Measurements from ENCODE around the gene RPP30. TPM values are rescaled to one million over a fixed set of nuclear protein-coding genes. Genes with fewer than 3 reads are reported as not detected.

Gene RPP30
- total and polyA plus RNA-seq, 2 experiments from 2014 or later, result 23.6 to 48.4 TPM

DNA sequence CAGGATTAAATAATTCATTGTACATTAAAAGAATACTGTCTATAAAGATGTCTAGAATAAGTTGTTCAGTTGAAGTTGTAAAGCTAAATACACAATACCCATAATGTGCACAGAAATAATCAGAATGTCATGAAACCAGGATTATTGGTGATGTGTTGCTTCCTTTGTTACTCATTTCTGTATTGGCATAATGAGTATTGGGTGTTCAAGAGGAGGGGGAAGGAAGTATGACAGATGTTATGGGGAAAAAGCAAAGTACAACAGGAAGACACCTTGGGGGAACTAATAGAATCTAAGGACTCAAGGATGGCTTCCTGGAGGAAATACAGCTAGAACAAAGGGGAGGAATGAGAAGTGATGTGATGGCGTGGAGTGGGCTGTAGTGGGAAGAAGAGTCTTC, 34.2 kb downstream of the RPP30 start:
- H3K9me3 ChIP-seq (ENCODE audit: low read depth), result no peaks in the 10 kb centered on the region
- no peak for DNase-seq (ENCODE audit: low read depth in 1 of 2, low spot score in 1 of 2)
- no peak overlapping the region for H3K27ac ChIP-seq
- TF ChIP-seq, protein P1, sequence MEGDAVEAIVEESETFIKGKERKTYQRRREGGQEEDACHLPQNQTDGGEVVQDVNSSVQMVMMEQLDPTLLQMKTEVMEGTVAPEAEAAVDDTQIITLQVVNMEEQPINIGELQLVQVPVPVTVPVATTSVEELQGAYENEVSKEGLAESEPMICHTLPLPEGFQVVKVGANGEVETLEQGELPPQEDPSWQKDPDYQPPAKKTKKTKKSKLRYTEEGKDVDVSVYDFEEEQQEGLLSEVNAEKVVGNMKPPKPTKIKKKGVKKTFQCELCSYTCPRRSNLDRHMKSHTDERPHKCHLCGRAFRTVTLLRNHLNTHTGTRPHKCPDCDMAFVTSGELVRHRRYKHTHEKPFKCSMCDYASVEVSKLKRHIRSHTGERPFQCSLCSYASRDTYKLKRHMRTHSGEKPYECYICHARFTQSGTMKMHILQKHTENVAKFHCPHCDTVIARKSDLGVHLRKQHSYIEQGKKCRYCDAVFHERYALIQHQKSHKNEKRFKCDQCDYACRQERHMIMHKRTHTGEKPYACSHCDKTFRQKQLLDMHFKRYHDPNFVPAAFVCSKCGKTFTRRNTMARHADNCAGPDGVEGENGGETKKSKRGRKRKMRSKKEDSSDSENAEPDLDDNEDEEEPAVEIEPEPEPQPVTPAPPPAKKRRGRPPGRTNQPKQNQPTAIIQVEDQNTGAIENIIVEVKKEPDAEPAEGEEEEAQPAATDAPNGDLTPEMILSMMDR (IDR thresholded peaks at IDR 0.05; ENCODE audit: low read depth, low read length), result no peak
- no peaks in the 10 kb centered on the region for H3K27me3 ChIP-seq
- H3K4me1 ChIP-seq (ENCODE audit: low read depth), result no peaks in the 10 kb centered on the region
- no peak overlapping the region for H3K4me3 ChIP-seq
- peaks cover 10% of the 10 kb centered on the region for H3K36me3 ChIP-seq

- H3K36me3 ChIP-seq, result peaks cover 7% of the 10 kb centered on the region
- no peak for DNase-seq (ENCODE audit: low read depth in 1 of 2, low spot score in 1 of 2)
- H3K4me3 ChIP-seq, result no peak overlapping the region
- H3K4me1 ChIP-seq (ENCODE audit: low read depth), result no peaks in the 10 kb centered on the region
- H3K27ac ChIP-seq, result no peak overlapping the region
- TF ChIP-seq, protein P1 (IDR thresholded peaks at IDR 0.05; ENCODE audit: low read depth, low read length), result no peak
- H3K9me3 ChIP-seq (ENCODE audit: low read depth), result no peaks in the 10 kb centered on the region
- H3K27me3 ChIP-seq, result no peaks in the 10 kb centered on the region
Measured at GRCh38 chr10:90906596-90906995, 34.8 kb downstream of the RPP30 start.

DNA sequence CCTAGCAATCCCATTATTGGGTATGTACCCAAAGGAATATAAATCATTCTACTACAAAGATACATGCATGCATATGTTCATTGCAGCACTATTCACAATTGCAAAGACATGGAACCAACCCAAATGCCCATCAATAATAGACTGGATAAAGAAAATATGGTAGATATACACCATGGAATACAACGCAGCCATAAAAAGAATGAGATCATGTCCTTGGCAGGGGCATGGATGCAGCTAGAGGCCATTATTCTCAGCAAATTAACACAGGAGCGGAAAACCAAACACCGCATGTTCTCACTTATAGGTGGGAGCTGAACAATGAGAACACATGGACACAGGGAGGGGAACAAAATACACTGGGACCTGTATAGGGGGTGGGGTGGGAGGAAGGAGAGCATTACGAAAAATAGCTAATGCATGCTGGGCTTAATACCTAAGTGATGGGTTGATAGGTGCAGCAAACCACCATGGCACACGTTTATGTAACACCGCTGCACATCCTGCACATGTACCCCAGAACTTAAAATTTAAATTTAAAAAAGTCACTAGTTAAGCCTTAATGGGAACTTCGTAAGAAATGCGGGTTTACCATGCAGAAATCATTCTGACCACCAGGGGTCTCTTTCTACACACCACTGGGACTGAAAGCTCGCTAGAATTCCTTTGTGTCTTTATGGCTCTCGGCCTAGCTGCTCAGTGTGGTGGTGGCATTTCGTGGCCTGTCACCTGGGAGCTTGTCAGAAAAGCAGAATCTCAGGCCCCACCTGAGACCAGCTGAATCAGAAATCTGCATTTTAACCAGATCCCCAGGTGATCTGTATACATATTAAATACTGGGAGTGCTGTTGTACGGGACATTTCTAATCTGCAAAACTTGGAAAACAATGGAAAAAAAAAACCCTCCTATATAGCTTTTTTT, 39.6 kb downstream of the RPP30 start:
- H3K9me3 ChIP-seq (ENCODE audit: low read depth), result no peaks in the 10 kb centered on the region
- peak; percentile 81 to 90 for DNase-seq (ENCODE audit: low read depth in 1 of 2, low spot score in 1 of 2)
- H3K27ac ChIP-seq, result peak overlapping the region; percentile 49
- no peaks in the 10 kb centered on the region for H3K27me3 ChIP-seq
- TF ChIP-seq, protein P1 (IDR thresholded peaks at IDR 0.05; ENCODE audit: low read depth, low read length), result peak; percentile 80
- no peak overlapping the region for H3K4me3 ChIP-seq
- no peaks in the 10 kb centered on the region for H3K36me3 ChIP-seq
- H3K4me1 ChIP-seq (ENCODE audit: low read depth), result peaks cover 10% of the 10 kb centered on the region

GRCh38 chr10:90912174-90912573, 40.4 kb downstream of the RPP30 start:
- no peaks in the 10 kb centered on the region for H3K27me3 ChIP-seq

GRCh38 chr10:90912854-90913479, 41.2 kb downstream of the RPP30 start:
- no peak for DNase-seq (ENCODE audit: low read depth in 1 of 2, low spot score in 1 of 2)
- Histone ChIP-seq H3K9me3 (ENCODE audit: low read depth) (no peaks in the 10 kb centered on the region), H3K4me3 (no peak overlapping the region), H3K27ac (peak overlapping the region; percentile 55), H3K36me3 (no peaks in the 10 kb centered on the region), H3K4me1 (ENCODE audit: low read depth) (peaks cover 23% of the 10 kb centered on the region), H3K27me3 (no peaks in the 10 kb centered on the region)
- TF ChIP-seq, protein P1 (IDR thresholded peaks at IDR 0.05; ENCODE audit: low read depth, low read length), result no peak

More at GRCh38 chr10:90912174-90912573, 40.4 kb downstream of the RPP30 start:
- H3K36me3 ChIP-seq, result no peaks in the 10 kb centered on the region
- H3K9me3 ChIP-seq (ENCODE audit: low read depth), result no peaks in the 10 kb centered on the region
- H3K27ac ChIP-seq, result peak overlapping the region; percentile 55
- TF ChIP-seq, protein P1 (IDR thresholded peaks at IDR 0.05; ENCODE audit: low read depth, low read length), result no peak
- H3K4me3 ChIP-seq, result no peak overlapping the region
- DNase-seq (ENCODE audit: low read depth in 1 of 2, low spot score in 1 of 2), result peak in 1 of 2 donors; percentile 29
- H3K4me1 ChIP-seq (ENCODE audit: low read depth), result peaks cover 15% of the 10 kb centered on the region

Measured in cardiac muscle cell (in vitro differentiated cells and primary cell).